ENCODE measurements around the gene NMNAT3. TPM values are rescaled to one million over a fixed set of nuclear protein-coding genes. Genes with fewer than 3 reads are reported as not detected.

The NMNAT3 gene
- total RNA-seq, 1 donor from 2014 or later: 13.6 TPM

DNA sequence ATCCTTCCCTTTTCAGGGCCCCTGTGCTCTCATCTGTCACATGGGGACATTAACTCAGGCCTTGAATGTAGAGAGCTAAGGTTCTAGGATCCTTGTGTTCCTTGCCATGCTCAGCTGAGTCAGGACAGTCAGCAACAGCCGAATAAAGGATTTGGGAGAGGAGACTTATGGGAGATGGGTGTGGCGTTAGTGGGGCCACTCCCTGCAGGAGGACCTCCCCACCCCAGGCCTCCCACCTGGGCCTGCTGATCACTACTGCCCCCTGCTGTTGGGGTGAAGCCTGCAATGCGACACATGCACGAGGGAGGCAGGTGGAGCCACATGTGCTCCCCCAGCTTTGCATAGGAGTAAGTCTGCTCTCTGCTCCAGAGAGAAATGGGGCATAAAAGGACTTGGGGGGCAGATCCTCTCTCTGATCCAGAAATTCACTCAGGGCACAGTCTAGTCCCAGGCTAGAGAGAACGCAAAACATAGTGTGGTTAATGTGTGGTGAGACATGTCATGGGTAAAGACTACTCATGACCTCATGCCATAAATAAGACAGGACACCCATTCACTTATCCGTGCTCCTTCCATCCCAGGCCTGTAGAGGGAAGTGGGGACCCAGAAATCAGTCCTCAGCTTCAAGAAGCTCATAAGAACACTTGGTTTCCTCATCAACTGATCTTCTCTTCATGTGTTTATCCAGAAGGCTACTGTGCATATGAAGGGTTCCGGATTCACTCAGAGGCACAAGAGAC, 157.6 kb downstream of the NMNAT3 start:
- Mint-ChIP-seq H3K4me1 (peaks cover 31% of the 10 kb centered on the region), H3K4me3 (no peak overlapping the region), H3K9me3 (no peaks in the 10 kb centered on the region), H3K36me3 (peaks cover 57% of the 10 kb centered on the region), H3K27ac (peak overlapping the region; percentile 53), H3K27me3 (ENCODE audit: low read depth) (no peaks in the 10 kb centered on the region)
- DNase-seq (ENCODE audit: low spot score in 2 of 2, unreplicated experiment in 2 of 2): no peak
- TF ChIP-seq, protein P1, sequence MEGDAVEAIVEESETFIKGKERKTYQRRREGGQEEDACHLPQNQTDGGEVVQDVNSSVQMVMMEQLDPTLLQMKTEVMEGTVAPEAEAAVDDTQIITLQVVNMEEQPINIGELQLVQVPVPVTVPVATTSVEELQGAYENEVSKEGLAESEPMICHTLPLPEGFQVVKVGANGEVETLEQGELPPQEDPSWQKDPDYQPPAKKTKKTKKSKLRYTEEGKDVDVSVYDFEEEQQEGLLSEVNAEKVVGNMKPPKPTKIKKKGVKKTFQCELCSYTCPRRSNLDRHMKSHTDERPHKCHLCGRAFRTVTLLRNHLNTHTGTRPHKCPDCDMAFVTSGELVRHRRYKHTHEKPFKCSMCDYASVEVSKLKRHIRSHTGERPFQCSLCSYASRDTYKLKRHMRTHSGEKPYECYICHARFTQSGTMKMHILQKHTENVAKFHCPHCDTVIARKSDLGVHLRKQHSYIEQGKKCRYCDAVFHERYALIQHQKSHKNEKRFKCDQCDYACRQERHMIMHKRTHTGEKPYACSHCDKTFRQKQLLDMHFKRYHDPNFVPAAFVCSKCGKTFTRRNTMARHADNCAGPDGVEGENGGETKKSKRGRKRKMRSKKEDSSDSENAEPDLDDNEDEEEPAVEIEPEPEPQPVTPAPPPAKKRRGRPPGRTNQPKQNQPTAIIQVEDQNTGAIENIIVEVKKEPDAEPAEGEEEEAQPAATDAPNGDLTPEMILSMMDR (IDR thresholded peaks at IDR 0.05; ENCODE audit: unreplicated experiment): no peak

DNA sequence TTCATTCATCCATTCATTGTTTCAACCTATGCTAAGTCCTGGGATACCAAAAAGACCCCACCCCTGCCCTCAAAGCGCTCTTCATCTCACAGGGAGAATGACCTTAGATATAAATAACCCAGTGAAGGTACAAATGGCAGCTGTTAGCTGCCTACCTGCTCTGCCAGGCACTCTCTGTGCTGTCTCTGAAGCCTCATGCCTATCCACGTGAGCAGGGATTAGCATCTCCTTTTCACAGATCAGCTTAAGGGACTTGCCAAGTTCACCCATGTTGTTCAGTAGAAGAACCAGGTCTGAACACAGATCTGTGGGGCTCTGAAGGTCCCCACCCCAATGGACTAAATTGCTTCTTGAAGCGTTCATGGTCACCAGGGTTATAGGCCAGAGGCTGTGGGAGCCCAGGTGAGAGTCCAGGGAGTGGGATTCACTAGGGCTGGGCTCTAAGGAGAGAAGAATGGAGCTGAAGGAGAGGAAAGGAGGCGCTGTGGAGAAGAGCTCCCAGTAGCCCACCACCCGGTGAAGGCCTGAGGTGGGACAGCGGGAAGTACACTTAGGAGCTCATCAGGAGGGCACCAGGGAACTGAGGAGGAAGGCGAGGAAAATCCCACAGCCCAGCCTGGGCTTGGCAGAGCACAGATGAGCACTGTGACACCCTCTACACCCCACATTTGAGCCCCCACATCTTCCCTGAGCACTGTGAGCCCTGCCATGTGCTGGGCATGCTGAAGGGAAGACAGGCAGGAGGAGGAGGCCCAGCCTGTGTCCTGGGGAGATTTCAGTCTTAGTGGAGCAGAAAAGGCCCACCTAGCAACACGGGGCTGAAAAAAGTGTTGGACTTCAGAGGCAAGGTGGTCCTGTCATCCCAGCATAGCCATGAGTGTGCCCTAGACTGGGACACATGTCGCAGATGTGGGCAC, 158.6 kb downstream of the NMNAT3 start:
- Mint-ChIP-seq H3K4me3 (no peak overlapping the region), H3K4me1 (peaks cover 22% of the 10 kb centered on the region), H3K27ac (peak overlapping the region; percentile 70), H3K9me3 (no peaks in the 10 kb centered on the region), H3K27me3 (ENCODE audit: low read depth) (no peaks in the 10 kb centered on the region), H3K36me3 (peaks cover 56% of the 10 kb centered on the region)
- TF ChIP-seq, protein P1 (IDR thresholded peaks at IDR 0.05; ENCODE audit: unreplicated experiment): no peak
- no peak for DNase-seq (ENCODE audit: low spot score in 2 of 2, unreplicated experiment in 2 of 2)

DNA sequence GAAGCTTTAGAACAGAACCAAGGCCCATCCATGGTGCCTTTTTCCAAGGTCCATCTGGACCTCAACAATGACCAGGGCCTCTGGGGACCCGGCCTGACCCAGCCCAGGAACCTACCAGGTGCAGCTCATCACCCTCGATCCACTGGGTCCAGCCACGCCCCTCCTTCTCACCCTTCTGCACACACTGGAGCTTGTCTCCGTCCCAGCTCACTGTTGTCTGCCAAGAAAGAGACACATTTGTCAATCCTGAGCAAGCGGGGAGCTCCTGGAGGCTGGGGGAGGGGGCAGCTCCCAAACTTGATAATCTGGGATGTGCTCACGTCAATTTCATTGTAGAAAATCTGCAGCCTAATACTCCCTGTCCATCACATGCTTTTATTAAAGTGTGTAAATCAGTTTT, 159.5 kb downstream of the NMNAT3 start:
- Mint-ChIP-seq H3K9me3 (no peaks in the 10 kb centered on the region), H3K4me1 (peaks cover 16% of the 10 kb centered on the region), H3K36me3 (peaks cover 51% of the 10 kb centered on the region), H3K27ac (peak overlapping the region; percentile 70), H3K27me3 (ENCODE audit: low read depth) (no peaks in the 10 kb centered on the region), H3K4me3 (no peak overlapping the region)
- no peak for DNase-seq (ENCODE audit: low spot score in 2 of 2, unreplicated experiment in 2 of 2)
- TF ChIP-seq, protein P1 (IDR thresholded peaks at IDR 0.05; ENCODE audit: unreplicated experiment): no peak

DNA sequence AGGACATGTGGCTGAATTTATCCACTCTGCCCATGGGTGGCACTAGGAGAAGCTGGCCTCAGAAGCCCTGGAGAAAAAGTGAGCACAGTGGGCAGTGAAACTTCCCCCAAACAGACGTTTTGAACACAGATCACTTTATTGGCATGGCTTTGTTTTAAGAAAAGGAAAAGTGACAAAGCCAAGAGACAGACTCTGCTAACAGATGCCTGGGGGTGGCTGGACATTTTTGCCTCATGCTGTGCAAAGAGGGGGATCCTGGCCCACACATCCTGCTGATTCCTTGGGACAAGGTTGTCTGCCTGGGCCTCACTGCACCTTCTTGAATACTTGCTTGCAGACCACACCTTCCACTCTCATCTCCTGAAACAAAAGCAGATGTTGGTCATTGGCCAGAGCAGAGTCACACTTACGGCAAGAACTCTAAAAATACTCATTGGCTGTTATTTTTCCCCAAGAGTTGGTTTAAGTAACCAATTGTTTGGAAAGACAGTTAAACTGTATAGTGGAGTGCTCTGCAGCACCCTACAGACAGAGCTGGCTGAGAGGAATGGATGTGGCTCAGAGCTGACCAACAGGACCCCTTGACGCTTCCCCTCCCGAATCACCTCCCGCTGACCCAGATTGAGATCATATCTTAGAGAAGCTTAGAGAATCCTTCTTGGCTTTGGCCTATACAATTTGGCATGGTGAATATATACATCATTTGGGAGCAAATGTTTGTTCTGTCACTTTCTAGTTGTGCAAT, 160.3 kb downstream of the NMNAT3 start:
- Mint-ChIP-seq H3K36me3 (peaks cover 46% of the 10 kb centered on the region), H3K4me3 (no peak overlapping the region), H3K27me3 (ENCODE audit: low read depth) (no peaks in the 10 kb centered on the region), H3K4me1 (peaks cover 16% of the 10 kb centered on the region), H3K27ac (peak overlapping the region; percentile 33), H3K9me3 (no peaks in the 10 kb centered on the region)
- no peak for DNase-seq (ENCODE audit: low spot score in 2 of 2, unreplicated experiment in 2 of 2)
- TF ChIP-seq, protein P1 (IDR thresholded peaks at IDR 0.05; ENCODE audit: unreplicated experiment): no peak

DNA sequence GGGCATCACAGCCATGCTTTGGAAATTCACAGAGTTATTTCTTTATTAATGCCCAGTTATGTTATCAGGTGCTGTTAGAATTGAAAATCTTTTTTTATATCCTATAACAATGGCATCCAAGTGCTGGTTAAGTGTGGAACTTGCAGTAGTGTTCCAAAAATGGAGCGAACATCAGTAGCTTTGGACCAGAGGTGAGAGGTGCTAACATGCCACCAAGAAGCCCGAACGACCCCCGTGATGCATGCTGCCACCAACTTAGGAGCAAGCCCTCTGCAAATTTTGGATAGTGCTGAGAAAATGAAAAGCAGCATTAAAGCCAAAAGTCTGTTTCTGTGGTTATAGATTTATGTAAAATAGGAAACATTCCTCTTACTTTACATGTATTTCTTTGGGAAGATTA, 163.0 kb downstream of the NMNAT3 start:
- Mint-ChIP-seq H3K9me3 (no peaks in the 10 kb centered on the region), H3K36me3 (peaks cover 29% of the 10 kb centered on the region), H3K27ac (no peak overlapping the region), H3K4me3 (no peak overlapping the region), H3K4me1 (peaks cover 11% of the 10 kb centered on the region), H3K27me3 (ENCODE audit: low read depth) (no peaks in the 10 kb centered on the region)
- DNase-seq (ENCODE audit: low spot score in 2 of 2, unreplicated experiment in 2 of 2): no peak
- TF ChIP-seq, protein P1 (IDR thresholded peaks at IDR 0.05; ENCODE audit: unreplicated experiment): no peak

Data from mesothelial cell of epicardium (in vitro differentiated cells).